Measurements from ENCODE around the gene C1QA. TPM values are rescaled to one million over a fixed set of nuclear protein-coding genes. Genes with fewer than 3 reads are reported as not detected.
A peak's percentile ranks its signal among the peaks of the same experiment; 100 is the strongest.
"Not testable (repeated sequence)": the region's sequence is repeated elsewhere in the genome, so short reads cannot be mapped to it uniquely, and the experiment has no call there.

C1QA gene
- total RNA-seq, 2 donors from 2014 or later, result 37.9 to 107 TPM

- Histone ChIP-seq H3K4me1 (no peaks in the 10 kb centered on the region), H3K4me3 (no peak overlapping the region), H3K27me3 (no peaks in the 10 kb centered on the region), H3K36me3 (no peaks in the 10 kb centered on the region), H3K9me3 (no peaks in the 10 kb centered on the region), H3K27ac (no peak overlapping the region)
- TF ChIP-seq CTCF (IDR thresholded peaks at IDR 0.05), result peak in 1 of 2 donors; percentile 42
- no peak for DNase-seq (ENCODE audit: low spot score)
Observed at GRCh38 chr1:22665752-22666151, 29.3 kb downstream of the C1QA start.

GRCh38 chr1:22666412-22666811, 30.0 kb downstream of the C1QA start:
- H3K36me3 ChIP-seq, result no peaks in the 10 kb centered on the region
- no peaks in the 10 kb centered on the region for H3K4me1 ChIP-seq
- H3K4me3 ChIP-seq, result no peak overlapping the region
- no peak overlapping the region for H3K27ac ChIP-seq
- DNase-seq (ENCODE audit: low spot score), result no peak
- H3K27me3 ChIP-seq, result no peaks in the 10 kb centered on the region
- no peak for TF ChIP-seq CTCF (IDR thresholded peaks at IDR 0.05)
- H3K9me3 ChIP-seq, result no peaks in the 10 kb centered on the region

GRCh38 chr1:22668840-22669239, 32.4 kb downstream of the C1QA start:
- not testable (repeated sequence) for H3K27me3 ChIP-seq; H3K4me1 ChIP-seq; H3K36me3 ChIP-seq; DNase-seq (ENCODE audit: low spot score); H3K4me3 ChIP-seq; H3K27ac ChIP-seq; H3K9me3 ChIP-seq

GRCh38 chr1:22670352-22670975, 34.0 kb downstream of the C1QA start:
- no peak for TF ChIP-seq CTCF (IDR thresholded peaks at IDR 0.05)
- H3K4me3 ChIP-seq, result no peak overlapping the region
- H3K36me3 ChIP-seq, result no peaks in the 10 kb centered on the region
- no peaks in the 10 kb centered on the region for H3K9me3 ChIP-seq
- H3K4me1 ChIP-seq, result no peaks in the 10 kb centered on the region
- H3K27ac ChIP-seq, result no peak overlapping the region
- H3K27me3 ChIP-seq, result peaks cover 0 to 6% of the 10 kb centered on the region in 2 donors
- no peak for DNase-seq (ENCODE audit: low spot score)

- TF ChIP-seq CTCF (IDR thresholded peaks at IDR 0.05), result no peak
- Histone ChIP-seq H3K4me1 (no peaks in the 10 kb centered on the region), H3K36me3 (no peaks in the 10 kb centered on the region), H3K9me3 (no peaks in the 10 kb centered on the region), H3K27me3 (peaks cover 0 to 6% of the 10 kb centered on the region in 2 donors), H3K27ac (no peak overlapping the region), H3K4me3 (no peak overlapping the region)
- no peak for DNase-seq (ENCODE audit: low spot score)
Observed at GRCh38 chr1:22671999-22672398, 35.6 kb downstream of the C1QA start.

- no peaks in the 10 kb centered on the region for H3K4me1 ChIP-seq
- H3K4me3 ChIP-seq, result no peak overlapping the region
- no peaks in the 10 kb centered on the region for H3K36me3 ChIP-seq
- no peak overlapping the region for H3K27ac ChIP-seq
- peak; percentile 35 to 71 for TF ChIP-seq CTCF (IDR thresholded peaks at IDR 0.05)
- H3K27me3 ChIP-seq, result peaks cover 0 to 6% of the 10 kb centered on the region in 2 donors
- DNase-seq (ENCODE audit: low spot score), result no peak
- H3K9me3 ChIP-seq, result no peaks in the 10 kb centered on the region
Observed at GRCh38 chr1:22673486-22674409, 37.3 kb downstream of the C1QA start.

Measured in right atrium auricular region (tissue), 2 donors.